ENCODE data around the gene MED13L. TPM values are rescaled to one million over a fixed set of nuclear protein-coding genes. Genes with fewer than 3 reads are reported as not detected.

MED13L gene
- total and polyA plus RNA-seq, 12 donors, result 8.8 to 106 (median 73.8) TPM

DNA sequence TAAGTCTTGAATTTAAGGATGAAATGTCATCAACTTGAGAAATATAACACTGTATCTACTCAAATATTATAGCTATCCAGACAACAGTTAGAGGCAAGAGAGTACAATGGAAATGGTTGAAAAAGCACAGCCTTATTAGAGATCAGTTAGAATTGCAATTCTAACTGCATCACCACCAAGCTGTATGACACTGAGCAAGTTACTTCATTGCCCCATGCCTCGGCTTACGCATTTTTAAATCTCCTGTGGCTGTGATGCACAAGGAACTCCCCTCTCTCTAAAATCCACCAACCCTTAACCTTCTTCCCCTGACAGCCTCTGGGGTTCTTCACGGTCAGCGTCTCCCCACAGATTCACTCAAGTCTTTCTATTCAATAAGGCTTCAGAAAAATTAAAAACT lies 75.1 kb downstream of the MED13L start:
- peak overlapping the region in 2 of 5 donors; percentile 7 to 15 for H3K27ac ChIP-seq
- H3K4me1 ChIP-seq (replicated peaks in 1 of 2), result peaks cover 18 to 52% of the 10 kb centered on the region in 2 donors
- no peak overlapping the region for H3K4me3 ChIP-seq
- intact Hi-C loops (cut with DNase I), result no loop called here
- 86 to 89% (median 88%) methylated on average over 4 of the region's 4 CpGs for WGBS, 4 donors
- TF ChIP-seq POLR2A (IDR thresholded peaks at IDR 0.05), result no peak
- TF ChIP-seq, protein P1, sequence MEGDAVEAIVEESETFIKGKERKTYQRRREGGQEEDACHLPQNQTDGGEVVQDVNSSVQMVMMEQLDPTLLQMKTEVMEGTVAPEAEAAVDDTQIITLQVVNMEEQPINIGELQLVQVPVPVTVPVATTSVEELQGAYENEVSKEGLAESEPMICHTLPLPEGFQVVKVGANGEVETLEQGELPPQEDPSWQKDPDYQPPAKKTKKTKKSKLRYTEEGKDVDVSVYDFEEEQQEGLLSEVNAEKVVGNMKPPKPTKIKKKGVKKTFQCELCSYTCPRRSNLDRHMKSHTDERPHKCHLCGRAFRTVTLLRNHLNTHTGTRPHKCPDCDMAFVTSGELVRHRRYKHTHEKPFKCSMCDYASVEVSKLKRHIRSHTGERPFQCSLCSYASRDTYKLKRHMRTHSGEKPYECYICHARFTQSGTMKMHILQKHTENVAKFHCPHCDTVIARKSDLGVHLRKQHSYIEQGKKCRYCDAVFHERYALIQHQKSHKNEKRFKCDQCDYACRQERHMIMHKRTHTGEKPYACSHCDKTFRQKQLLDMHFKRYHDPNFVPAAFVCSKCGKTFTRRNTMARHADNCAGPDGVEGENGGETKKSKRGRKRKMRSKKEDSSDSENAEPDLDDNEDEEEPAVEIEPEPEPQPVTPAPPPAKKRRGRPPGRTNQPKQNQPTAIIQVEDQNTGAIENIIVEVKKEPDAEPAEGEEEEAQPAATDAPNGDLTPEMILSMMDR (IDR thresholded peaks at IDR 0.05), result no peak
- no peaks in the 10 kb centered on the region for H3K36me3 ChIP-seq (replicated peaks in 1 of 2)
- H3K9me3 ChIP-seq (replicated peaks in 1 of 3), result no peaks in the 10 kb centered on the region
- H3K27me3 ChIP-seq, result no peaks in the 10 kb centered on the region
- no peak for DNase-seq

GRCh38 chr12:116201908-116202307 lies 75.6 kb downstream of the MED13L start:
- DNase-seq, result no peak
- H3K27me3 ChIP-seq, result no peaks in the 10 kb centered on the region
- H3K4me3 ChIP-seq, result no peak overlapping the region
- H3K27ac ChIP-seq, result peak overlapping the region in 2 of 5 donors; percentile 7 to 15
- no peak for TF ChIP-seq POLR2A (IDR thresholded peaks at IDR 0.05)
- TF ChIP-seq, protein P1 (IDR thresholded peaks at IDR 0.05), result no peak
- H3K4me1 ChIP-seq (replicated peaks in 1 of 2), result peaks cover 18 to 56% of the 10 kb centered on the region in 2 donors
- intact Hi-C loops (cut with DNase I), result no loop called here
- 65 to 78% (median 74%) methylated on average over 1 of the region's 1 CpG for WGBS, 4 donors
- H3K36me3 ChIP-seq (replicated peaks in 1 of 2), result no peaks in the 10 kb centered on the region
- H3K9me3 ChIP-seq (replicated peaks in 1 of 3), result no peaks in the 10 kb centered on the region

DNA sequence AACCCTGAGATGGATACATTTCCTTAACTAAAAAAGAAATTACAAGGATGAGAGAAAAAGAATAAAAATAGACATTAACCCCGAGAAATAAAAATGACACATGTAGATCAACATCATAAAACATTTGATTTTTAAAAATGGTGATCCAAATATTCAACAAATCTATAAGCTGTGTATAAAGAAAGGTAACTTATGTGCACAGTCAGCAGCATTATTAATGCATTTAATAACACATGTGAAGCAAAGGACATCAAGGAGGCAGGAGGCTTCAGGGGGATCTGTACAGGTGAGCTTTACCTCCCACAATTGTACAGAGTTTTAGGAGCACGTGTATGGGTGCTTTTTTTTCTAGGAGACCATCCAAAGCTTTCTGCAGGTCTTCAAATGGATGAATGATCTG lies 76.1 kb downstream of the MED13L start:
- DNase-seq, result no peak
- Histone ChIP-seq H3K27ac (peak overlapping the region in 1 of 5 donors; percentile 7), H3K27me3 (no peaks in the 10 kb centered on the region), H3K4me1 (replicated peaks in 1 of 2) (peaks cover 18 to 62% of the 10 kb centered on the region in 2 donors), H3K9me3 (replicated peaks in 1 of 3) (no peaks in the 10 kb centered on the region), H3K4me3 (no peak overlapping the region), H3K36me3 (replicated peaks in 1 of 2) (no peaks in the 10 kb centered on the region)
- intact Hi-C loops (cut with DNase I), result no loop called here
- TF ChIP-seq, protein P1 (IDR thresholded peaks at IDR 0.05), result no peak
- TF ChIP-seq POLR2A (IDR thresholded peaks at IDR 0.05), result no peak
- WGBS, 4 donors, result 59 to 66% (median 62%) methylated on average over 2 of the region's 2 CpGs

DNA sequence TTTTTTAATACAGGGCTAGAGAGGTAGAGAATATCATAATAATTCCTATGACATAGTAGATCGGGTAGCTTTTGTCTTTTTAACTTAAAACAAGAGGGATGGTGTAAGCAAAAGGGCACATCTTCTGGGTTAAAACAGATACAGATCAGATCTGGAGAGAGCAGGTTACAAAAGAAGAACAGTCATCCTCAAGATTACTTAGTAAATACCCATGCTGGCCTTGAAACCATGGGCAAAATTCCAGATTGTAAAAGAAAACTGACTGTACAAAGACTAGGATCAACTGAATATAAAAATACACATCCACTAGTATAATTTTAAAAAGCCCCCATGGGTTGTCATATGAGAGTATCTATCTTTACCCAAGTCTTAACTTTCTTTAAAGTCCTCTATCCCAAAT lies 76.7 kb downstream of the MED13L start:
- Histone ChIP-seq H3K27ac (no peak overlapping the region), H3K4me1 (replicated peaks in 1 of 2) (peaks cover 18 to 67% of the 10 kb centered on the region in 2 donors), H3K27me3 (no peaks in the 10 kb centered on the region), H3K9me3 (replicated peaks in 1 of 3) (no peaks in the 10 kb centered on the region), H3K36me3 (replicated peaks in 1 of 2) (no peaks in the 10 kb centered on the region), H3K4me3 (no peak overlapping the region)
- DNase-seq, result no peak
- 48 to 57% (median 54%) methylated on average over 1 of the region's 1 CpG for WGBS, 4 donors
- TF ChIP-seq, protein P1 (IDR thresholded peaks at IDR 0.05), result no peak
- no peak for TF ChIP-seq POLR2A (IDR thresholded peaks at IDR 0.05)
- intact Hi-C loops (cut with DNase I), result no loop called here
